ENCODE measurements around the gene NLRC3.

- no peak for TF ChIP-seq PATZ1 (CRISPR knock-in tag; IDR thresholded peaks at IDR 0.05; ENCODE audit: borderline replicate concordance)
- no peak for TF ChIP-seq ZFP30 (CRISPR knock-in tag; IDR thresholded peaks at IDR 0.05)
- TF ChIP-seq ZFP3 (CRISPR knock-in tag; IDR thresholded peaks at IDR 0.05) = no peak
- no peak for TF ChIP-seq ZNF8 (CRISPR knock-in tag; IDR thresholded peaks at IDR 0.05)
These were observed 34.2 kb upstream of the NLRC3 start, which contains the start of gene SLX4 for GRCh38 chr16:3611146-3611975.
